ENCODE results near the gene HS3ST6. TPM values are rescaled to one million over a fixed set of nuclear protein-coding genes. Genes with fewer than 3 reads are reported as not detected.
A peak's percentile ranks its signal among the peaks of the same experiment; 100 is the strongest.

The HS3ST6 gene
- total and polyA plus RNA-seq, 2 of the 13 experiments (the other 11 are each of a cell fraction or from before 2014, with no cell fraction given) = not detected

DNA sequence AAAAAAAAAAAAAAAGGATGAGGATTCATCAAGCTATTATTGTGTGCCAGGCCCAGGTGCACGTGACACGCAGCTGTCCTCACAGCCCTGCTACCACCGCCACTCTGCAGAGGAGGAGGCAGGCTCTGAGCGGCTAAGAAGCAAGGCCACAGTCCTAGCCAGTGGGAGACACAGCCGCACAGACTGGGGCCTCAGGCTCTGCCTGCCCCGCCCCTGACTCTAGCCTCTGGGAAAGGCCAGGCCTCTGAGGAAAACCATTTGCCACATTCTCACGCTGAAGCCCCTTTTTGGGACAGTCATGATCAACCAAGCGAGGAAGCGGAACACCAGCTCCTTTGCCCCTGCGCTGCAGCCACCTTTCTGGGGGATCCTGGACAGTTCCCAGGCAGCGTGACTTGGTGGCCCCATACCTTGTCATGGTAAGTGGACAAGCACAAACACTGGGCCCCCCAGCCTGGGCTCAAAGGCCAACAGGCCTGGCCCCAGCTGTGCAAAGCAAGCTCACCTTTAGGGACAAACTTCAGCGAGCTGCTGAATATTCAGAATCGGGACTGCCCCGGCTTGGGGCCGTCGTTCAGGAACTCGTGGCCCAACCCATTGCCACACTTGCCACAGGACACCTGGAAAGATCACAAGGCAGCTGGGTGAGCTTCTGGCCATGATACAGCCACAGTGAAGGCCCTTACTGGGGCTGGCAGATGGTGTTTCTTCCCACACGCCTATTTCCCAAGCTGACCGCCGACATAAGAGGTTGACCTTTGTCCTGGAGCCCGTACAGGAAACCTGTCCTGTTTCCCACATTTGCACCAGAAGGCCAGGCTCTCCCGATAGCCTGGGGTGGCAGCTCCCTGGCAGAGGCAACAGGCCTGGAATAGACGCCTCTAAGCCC is 22.3 kb upstream of the HS3ST6 start (continued):
- TF ChIP-seq, protein P1, sequence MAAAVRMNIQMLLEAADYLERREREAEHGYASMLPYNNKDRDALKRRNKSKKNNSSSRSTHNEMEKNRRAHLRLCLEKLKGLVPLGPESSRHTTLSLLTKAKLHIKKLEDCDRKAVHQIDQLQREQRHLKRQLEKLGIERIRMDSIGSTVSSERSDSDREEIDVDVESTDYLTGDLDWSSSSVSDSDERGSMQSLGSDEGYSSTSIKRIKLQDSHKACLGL (CRISPR knock-in tag; IDR thresholded peaks at IDR 0.05) = peak; percentile 87
- TF ChIP-seq HNRNPUL1 (IDR thresholded peaks at IDR 0.05; ENCODE audit: low read depth, low read length) = no peak
- TF ChIP-seq, protein P2, sequence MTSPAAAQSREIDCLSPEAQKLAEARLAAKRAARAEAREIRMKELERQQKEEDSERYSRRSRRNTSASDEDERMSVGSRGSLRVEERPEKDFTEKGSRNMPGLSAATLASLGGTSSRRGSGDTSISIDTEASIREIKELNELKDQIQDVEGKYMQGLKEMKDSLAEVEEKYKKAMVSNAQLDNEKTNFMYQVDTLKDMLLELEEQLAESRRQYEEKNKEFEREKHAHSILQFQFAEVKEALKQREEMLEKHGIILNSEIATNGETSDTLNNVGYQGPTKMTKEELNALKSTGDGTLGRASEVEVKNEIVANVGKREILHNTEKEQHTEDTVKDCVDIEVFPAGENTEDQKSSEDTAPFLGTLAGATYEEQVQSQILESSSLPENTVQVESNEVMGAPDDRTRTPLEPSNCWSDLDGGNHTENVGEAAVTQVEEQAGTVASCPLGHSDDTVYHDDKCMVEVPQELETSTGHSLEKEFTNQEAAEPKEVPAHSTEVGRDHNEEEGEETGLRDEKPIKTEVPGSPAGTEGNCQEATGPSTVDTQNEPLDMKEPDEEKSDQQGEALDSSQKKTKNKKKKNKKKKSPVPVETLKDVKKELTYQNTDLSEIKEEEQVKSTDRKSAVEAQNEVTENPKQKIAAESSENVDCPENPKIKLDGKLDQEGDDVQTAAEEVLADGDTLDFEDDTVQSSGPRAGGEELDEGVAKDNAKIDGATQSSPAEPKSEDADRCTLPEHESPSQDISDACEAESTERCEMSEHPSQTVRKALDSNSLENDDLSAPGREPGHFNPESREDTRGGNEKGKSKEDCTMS (CRISPR knock-in tag; conservative IDR thresholded peaks at IDR 0.05) = no peak
- TF ChIP-seq ZNF20 (CRISPR knock-in tag; IDR thresholded peaks at IDR 0.05) = no peak
- TF ChIP-seq SP140L (CRISPR knock-in tag; IDR thresholded peaks at IDR 0.05; ENCODE audit: borderline replicate concordance) = no peak; the same call in 1 of the 2 replicates
- TF ChIP-seq, protein P3, sequence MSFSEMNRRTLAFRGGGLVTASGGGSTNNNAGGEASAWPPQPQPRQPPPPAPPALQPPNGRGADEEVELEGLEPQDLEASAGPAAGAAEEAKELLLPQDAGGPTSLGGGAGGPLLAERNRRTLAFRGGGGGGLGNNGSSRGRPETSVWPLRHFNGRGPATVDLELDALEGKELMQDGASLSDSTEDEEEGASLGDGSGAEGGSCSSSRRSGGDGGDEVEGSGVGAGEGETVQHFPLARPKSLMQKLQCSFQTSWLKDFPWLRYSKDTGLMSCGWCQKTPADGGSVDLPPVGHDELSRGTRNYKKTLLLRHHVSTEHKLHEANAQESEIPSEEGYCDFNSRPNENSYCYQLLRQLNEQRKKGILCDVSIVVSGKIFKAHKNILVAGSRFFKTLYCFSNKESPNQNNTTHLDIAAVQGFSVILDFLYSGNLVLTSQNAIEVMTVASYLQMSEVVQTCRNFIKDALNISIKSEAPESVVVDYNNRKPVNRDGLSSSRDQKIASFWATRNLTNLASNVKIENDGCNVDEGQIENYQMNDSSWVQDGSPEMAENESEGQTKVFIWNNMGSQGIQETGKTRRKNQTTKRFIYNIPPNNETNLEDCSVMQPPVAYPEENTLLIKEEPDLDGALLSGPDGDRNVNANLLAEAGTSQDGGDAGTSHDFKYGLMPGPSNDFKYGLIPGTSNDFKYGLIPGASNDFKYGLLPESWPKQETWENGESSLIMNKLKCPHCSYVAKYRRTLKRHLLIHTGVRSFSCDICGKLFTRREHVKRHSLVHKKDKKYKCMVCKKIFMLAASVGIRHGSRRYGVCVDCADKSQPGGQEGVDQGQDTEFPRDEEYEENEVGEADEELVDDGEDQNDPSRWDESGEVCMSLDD (CRISPR knock-in tag; IDR thresholded peaks at IDR 0.05; ENCODE audit: borderline replicate concordance) = peak; percentile 90
- TF ChIP-seq, protein P4, sequence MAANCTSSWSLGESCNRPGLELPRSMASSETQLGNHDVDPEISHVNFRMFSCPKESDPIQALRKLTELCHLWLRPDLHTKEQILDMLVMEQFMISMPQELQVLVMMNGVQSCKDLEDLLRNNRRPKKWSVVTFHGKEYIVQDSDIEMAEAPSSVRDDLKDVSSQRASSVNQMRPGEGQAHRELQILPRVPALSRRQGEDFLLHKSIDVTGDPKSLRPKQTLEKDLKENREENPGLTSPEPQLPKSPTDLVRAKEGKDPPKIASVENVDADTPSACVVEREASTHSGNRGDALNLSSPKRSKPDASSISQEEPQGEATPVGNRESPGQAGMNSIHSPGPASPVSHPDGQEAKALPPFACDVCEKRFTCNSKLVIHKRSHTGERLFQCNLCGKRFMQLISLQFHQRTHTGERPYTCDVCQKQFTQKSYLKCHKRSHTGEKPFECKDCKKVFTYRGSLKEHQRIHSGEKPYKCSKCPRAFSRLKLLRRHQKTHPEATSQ (CRISPR knock-in tag; IDR thresholded peaks at IDR 0.05; ENCODE audit: borderline replicate concordance) = peak; percentile 54; the same call in 1 of the 2 replicates
- no peak for TF ChIP-seq ZNF530 (CRISPR knock-in tag; IDR thresholded peaks at IDR 0.05; ENCODE audit: low read depth)
- TF ChIP-seq RORA (CRISPR knock-in tag; IDR thresholded peaks at IDR 0.05) = no peak
- TF ChIP-seq, protein P5, sequence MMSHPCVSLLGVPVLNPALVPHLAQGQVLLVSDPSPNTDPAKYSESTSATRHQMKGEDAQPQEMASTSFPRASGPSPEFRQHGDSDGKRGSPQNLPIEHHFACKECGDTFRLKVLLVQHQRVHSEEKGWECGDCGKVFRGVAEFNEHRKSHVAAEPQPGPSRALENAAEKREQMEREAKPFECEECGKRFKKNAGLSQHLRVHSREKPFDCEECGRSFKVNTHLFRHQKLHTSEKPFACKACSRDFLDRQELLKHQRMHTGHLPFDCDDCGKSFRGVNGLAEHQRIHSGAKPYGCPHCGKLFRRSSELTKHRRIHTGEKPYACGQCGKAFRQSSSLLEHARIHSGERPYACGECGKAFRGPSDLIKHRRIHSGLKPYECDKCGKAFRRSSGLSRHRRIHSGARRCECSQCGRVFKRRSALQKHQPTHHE (CRISPR knock-in tag; IDR thresholded peaks at IDR 0.05; ENCODE audit: borderline replicate concordance) = no peak
- peak; percentile 64 for TF ChIP-seq IKZF4 (CRISPR knock-in tag; IDR thresholded peaks at IDR 0.05; ENCODE audit: borderline replicate concordance, low read depth, not compliant biosample characterization)
- no peak for TF ChIP-seq MZF1 (CRISPR knock-in tag; IDR thresholded peaks at IDR 0.05; ENCODE audit: borderline replicate concordance)
- TF ChIP-seq PHB2 (IDR thresholded peaks at IDR 0.05; ENCODE audit: partially characterized antibody) = no peak
- no peak for TF ChIP-seq ZNF619 (CRISPR knock-in tag; IDR thresholded peaks at IDR 0.05)
- no peak; the same call in 1 of the 2 replicates for TF ChIP-seq ZFP37 (CRISPR knock-in tag; IDR thresholded peaks at IDR 0.05; ENCODE audit: borderline replicate concordance)
- TF ChIP-seq, protein P6, sequence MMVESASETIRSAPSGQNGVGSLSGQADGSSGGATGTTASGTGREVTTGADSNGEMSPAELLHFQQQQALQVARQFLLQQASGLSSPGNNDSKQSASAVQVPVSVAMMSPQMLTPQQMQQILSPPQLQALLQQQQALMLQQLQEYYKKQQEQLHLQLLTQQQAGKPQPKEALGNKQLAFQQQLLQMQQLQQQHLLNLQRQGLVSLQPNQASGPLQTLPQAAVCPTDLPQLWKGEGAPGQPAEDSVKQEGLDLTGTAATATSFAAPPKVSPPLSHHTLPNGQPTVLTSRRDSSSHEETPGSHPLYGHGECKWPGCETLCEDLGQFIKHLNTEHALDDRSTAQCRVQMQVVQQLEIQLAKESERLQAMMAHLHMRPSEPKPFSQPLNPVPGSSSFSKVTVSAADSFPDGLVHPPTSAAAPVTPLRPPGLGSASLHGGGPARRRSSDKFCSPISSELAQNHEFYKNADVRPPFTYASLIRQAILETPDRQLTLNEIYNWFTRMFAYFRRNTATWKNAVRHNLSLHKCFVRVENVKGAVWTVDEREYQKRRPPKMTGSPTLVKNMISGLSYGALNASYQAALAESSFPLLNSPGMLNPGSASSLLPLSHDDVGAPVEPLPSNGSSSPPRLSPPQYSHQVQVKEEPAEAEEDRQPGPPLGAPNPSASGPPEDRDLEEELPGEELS (CRISPR knock-in tag; IDR thresholded peaks at IDR 0.05) = peak; percentile 83
- no peak; the same call in none of the 2 replicates for TF ChIP-seq ZNF121 (CRISPR knock-in tag; IDR thresholded peaks at IDR 0.05)
